Thyroid gland (tissue), 4 donors: ENCODE data around the gene FOXE3.
A peak's percentile ranks its signal among the peaks of the same experiment; 100 is the strongest.

ENCODE experiments used
- POLR2A ChIP-seq, 2 donors: fragments of 450-650 bp; IDR thresholded peaks; one replicate each; pipeline ENCODE4 v1.6.1; 2017; ENCODE audit warnings: antibody characterized with exemption in 2 of 2, mild to moderate bottlenecking in 2 of 2, moderate library complexity in 1 of 2
- TF ChIP-seq, protein P1 (sequence below), 6 experiments: fragments of 200-600 bp in 3 of 6; fragments of 450-650 bp in 3 of 6; sonication (generic) in 3 of 6; IDR thresholded peaks; one replicate each; pipeline ENCODE4 v1.5.1; 2016 to 2019; ENCODE audit warnings: antibody characterized with exemption in 6 of 6, mild to moderate bottlenecking in 2 of 6, inconsistent platforms in 1 of 6, moderate library complexity in 1 of 6

DNA sequence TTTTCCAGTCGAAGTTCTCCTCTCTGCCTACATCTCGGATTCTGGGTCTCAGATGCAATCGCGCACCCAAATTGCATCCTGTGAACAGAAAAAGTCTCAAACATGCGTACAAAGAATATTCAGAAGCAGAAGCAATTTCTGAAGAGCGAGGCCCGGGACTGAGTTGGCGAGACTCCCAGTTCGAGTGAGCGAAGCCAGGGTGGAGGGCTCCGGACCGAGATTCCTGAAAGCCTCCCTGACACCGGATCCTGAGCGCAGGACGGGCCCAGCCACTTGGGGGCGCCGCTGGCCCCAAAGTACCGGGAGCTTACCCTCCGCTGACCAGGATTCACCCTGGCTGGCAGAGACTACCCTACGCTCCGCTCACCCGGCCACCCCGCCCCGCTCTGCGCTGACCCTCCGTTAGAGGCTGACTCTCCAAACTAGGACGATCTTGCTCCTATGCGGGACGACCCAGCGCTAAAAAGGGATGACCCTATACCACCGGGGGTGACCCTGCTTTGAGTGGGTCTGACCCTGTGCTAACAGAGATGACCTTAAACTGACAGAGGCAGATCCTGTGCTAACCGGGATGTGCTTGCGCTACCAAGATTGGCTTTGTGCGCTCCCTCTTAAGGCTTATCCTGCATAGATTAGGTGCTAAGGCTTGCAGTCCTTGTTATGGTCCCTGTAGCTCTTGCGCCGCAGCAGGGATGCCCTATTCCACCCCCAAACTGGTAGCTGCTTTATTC lies 33.9 kb downstream of the FOXE3 start:
- TF ChIP-seq, protein P1, sequence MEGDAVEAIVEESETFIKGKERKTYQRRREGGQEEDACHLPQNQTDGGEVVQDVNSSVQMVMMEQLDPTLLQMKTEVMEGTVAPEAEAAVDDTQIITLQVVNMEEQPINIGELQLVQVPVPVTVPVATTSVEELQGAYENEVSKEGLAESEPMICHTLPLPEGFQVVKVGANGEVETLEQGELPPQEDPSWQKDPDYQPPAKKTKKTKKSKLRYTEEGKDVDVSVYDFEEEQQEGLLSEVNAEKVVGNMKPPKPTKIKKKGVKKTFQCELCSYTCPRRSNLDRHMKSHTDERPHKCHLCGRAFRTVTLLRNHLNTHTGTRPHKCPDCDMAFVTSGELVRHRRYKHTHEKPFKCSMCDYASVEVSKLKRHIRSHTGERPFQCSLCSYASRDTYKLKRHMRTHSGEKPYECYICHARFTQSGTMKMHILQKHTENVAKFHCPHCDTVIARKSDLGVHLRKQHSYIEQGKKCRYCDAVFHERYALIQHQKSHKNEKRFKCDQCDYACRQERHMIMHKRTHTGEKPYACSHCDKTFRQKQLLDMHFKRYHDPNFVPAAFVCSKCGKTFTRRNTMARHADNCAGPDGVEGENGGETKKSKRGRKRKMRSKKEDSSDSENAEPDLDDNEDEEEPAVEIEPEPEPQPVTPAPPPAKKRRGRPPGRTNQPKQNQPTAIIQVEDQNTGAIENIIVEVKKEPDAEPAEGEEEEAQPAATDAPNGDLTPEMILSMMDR (IDR thresholded peaks at IDR 0.05), result peak in 2 of 6 experiments; percentile 11 to 19
- TF ChIP-seq POLR2A (IDR thresholded peaks at IDR 0.05), result no peak
